ENCODE data around the gene SAA2.

Gene SAA2

DNA sequence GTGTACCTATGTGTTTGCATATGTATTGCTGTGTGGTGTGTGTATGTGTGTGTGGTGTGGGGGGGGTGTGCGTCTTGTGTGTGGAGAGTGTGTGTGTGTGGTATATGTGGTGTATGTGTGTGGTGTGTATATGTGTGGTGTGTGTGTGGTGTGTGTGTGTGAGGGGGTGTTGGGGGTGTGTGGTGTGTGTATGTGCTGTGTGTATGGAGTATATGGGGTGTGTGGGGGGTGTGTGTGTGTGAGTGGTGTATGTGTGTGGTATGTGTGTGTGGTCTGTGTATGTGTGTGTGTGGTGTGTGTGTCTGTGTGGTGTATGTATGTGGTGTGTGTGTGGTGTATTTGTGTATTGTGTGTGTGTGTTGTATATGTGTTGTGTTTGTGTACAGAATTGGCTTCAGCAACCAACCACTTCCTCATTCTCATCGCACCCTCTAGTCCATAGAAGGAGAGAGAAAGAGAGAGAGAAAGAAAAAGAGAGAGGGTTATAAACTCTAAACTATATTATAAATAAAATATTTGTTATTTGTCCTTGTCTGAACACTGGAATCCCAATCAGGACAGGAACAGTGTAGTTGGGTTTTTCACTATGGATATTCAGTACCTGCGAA lies 25.6 kb downstream of the SAA2 start:
- no peak for TF ChIP-seq KLF10 (tag by site-specific recombination; IDR thresholded peaks at IDR 0.05)
- TF ChIP-seq, protein P1, sequence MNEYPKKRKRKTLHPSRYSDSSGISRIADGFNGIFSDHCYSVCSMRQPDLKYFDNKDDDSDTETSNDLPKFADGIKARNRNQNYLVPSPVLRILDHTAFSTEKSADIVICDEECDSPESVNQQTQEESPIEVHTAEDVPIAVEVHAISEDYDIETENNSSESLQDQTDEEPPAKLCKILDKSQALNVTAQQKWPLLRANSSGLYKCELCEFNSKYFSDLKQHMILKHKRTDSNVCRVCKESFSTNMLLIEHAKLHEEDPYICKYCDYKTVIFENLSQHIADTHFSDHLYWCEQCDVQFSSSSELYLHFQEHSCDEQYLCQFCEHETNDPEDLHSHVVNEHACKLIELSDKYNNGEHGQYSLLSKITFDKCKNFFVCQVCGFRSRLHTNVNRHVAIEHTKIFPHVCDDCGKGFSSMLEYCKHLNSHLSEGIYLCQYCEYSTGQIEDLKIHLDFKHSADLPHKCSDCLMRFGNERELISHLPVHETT (tag by site-specific recombination; IDR thresholded peaks at IDR 0.05) = no peak
- TF ChIP-seq GLIS1 (tag by site-specific recombination; IDR thresholded peaks at IDR 0.05) = no peak
- no peak for TF ChIP-seq ZBTB7A (tag by site-specific recombination; IDR thresholded peaks at IDR 0.05; ENCODE audit: low read depth)
- TF ChIP-seq ZNF473 (tag by site-specific recombination; IDR thresholded peaks at IDR 0.05) = no peak
- TF ChIP-seq, protein P2, sequence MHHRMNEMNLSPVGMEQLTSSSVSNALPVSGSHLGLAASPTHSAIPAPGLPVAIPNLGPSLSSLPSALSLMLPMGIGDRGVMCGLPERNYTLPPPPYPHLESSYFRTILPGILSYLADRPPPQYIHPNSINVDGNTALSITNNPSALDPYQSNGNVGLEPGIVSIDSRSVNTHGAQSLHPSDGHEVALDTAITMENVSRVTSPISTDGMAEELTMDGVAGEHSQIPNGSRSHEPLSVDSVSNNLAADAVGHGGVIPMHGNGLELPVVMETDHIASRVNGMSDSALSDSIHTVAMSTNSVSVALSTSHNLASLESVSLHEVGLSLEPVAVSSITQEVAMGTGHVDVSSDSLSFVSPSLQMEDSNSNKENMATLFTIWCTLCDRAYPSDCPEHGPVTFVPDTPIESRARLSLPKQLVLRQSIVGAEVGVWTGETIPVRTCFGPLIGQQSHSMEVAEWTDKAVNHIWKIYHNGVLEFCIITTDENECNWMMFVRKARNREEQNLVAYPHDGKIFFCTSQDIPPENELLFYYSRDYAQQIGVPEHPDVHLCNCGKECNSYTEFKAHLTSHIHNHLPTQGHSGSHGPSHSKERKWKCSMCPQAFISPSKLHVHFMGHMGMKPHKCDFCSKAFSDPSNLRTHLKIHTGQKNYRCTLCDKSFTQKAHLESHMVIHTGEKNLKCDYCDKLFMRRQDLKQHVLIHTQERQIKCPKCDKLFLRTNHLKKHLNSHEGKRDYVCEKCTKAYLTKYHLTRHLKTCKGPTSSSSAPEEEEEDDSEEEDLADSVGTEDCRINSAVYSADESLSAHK (tag by site-specific recombination; IDR thresholded peaks at IDR 0.05) = no peak
- TF ChIP-seq ZNF843 (tag by site-specific recombination; IDR thresholded peaks at IDR 0.05) = no peak
- TF ChIP-seq RBAK (tag by site-specific recombination; IDR thresholded peaks at IDR 0.05) = no peak
- no peak for TF ChIP-seq ZNF514 (tag by site-specific recombination; IDR thresholded peaks at IDR 0.05)
- TF ChIP-seq, protein P3, sequence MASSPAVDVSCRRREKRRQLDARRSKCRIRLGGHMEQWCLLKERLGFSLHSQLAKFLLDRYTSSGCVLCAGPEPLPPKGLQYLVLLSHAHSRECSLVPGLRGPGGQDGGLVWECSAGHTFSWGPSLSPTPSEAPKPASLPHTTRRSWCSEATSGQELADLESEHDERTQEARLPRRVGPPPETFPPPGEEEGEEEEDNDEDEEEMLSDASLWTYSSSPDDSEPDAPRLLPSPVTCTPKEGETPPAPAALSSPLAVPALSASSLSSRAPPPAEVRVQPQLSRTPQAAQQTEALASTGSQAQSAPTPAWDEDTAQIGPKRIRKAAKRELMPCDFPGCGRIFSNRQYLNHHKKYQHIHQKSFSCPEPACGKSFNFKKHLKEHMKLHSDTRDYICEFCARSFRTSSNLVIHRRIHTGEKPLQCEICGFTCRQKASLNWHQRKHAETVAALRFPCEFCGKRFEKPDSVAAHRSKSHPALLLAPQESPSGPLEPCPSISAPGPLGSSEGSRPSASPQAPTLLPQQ (tag by site-specific recombination; IDR thresholded peaks at IDR 0.05) = no peak
- TF ChIP-seq ZNF624 (tag by site-specific recombination; IDR thresholded peaks at IDR 0.05) = no peak
- TF ChIP-seq, protein P4, sequence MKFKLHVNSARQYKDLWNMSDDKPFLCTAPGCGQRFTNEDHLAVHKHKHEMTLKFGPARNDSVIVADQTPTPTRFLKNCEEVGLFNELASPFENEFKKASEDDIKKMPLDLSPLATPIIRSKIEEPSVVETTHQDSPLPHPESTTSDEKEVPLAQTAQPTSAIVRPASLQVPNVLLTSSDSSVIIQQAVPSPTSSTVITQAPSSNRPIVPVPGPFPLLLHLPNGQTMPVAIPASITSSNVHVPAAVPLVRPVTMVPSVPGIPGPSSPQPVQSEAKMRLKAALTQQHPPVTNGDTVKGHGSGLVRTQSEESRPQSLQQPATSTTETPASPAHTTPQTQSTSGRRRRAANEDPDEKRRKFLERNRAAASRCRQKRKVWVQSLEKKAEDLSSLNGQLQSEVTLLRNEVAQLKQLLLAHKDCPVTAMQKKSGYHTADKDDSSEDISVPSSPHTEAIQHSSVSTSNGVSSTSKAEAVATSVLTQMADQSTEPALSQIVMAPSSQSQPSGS (tag by site-specific recombination; IDR thresholded peaks at IDR 0.05; ENCODE audit: low read depth) = no peak
- TF ChIP-seq ZNF112 (tag by site-specific recombination; IDR thresholded peaks at IDR 0.05) = no peak
- TF ChIP-seq GLI2 (tag by site-specific recombination; IDR thresholded peaks at IDR 0.05; ENCODE audit: borderline replicate concordance, low read depth) = no peak
- no peak for TF ChIP-seq ZNF555 (tag by site-specific recombination; conservative IDR thresholded peaks at IDR 0.05)
- H3K9me3 ChIP-seq (ENCODE audit: control insufficient read depth, insufficient read depth, low read depth, low read length) = no peaks in the 10 kb centered on the region
- CTCF ChIA-PET = interaction anchor here (0.7 to 4.7 kb wide), 2 partner anchors 21 to 717 kb away, joined by 3 to 27 read pairs; no protein-coding TSS in a partner anchor
- no peaks in the 10 kb centered on the region for H3K36me3 ChIP-seq (ENCODE audit: control insufficient read depth in 2 of 2, insufficient read depth in 1 of 2, low read length in 2 of 2)
- no peak overlapping the region for H3K27ac ChIP-seq (ENCODE audit: extremely low read depth, low read depth, low read length)
- no peak overlapping the region for H3K4me3 ChIP-seq (ENCODE audit: low read depth, low read length)
- no peaks in the 10 kb centered on the region for H3K4me1 ChIP-seq (ENCODE audit: control insufficient read depth, insufficient read depth, low read length)
- POLR2A ChIA-PET = no interaction called here

DNA sequence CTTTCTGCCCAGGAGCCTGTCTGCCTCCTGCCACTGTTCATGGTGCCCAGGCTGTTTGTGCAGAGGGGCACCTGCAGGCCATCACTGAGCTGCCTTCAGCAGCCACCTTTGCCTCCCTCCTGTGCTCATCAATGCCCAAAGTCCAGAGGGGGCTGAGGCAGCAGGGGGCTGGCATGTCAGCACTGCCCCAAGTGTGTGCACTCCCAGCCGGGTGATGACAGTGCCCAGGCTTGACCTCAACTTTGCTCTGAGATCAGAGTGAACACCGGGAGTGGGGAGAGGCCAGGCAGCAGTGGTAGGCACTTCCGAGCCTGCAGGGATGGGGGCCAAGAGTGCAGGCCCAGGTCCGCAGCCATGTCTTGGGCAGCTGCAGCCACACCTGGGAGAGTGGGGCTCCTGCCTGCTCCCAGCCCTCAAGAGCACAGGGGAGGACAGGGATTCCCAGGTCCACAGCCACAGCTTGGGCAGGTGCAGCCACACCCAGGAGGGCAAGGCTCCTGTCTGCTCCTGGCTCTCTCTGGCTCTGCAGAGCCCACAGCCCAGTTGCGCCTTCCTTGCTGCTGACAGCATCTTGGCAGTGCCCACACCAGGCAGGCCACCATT lies 27.1 kb downstream of the SAA2 start:
- Histone ChIP-seq H3K36me3 (ENCODE audit: control insufficient read depth in 2 of 2, insufficient read depth in 1 of 2, low read length in 2 of 2) (no peaks in the 10 kb centered on the region), H3K27ac (ENCODE audit: extremely low read depth, low read depth, low read length) (no peak overlapping the region), H3K4me1 (ENCODE audit: control insufficient read depth, insufficient read depth, low read length) (no peaks in the 10 kb centered on the region), H3K9me3 (ENCODE audit: control insufficient read depth, insufficient read depth, low read depth, low read length) (no peaks in the 10 kb centered on the region), H3K4me3 (ENCODE audit: low read depth, low read length) (no peak overlapping the region)
- POLR2A ChIA-PET = no interaction called here
- CTCF ChIA-PET = no interaction called here
- TF ChIP-seq, protein P5, sequence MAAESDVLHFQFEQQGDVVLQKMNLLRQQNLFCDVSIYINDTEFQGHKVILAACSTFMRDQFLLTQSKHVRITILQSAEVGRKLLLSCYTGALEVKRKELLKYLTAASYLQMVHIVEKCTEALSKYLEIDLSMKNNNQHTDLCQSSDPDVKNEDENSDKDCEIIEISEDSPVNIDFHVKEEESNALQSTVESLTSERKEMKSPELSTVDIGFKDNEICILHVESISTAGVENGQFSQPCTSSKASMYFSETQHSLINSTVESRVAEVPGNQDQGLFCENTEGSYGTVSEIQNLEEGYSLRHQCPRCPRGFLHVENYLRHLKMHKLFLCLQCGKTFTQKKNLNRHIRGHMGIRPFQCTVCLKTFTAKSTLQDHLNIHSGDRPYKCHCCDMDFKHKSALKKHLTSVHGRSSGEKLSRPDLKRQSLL (tag by site-specific recombination; IDR thresholded peaks at IDR 0.05) = no peak
- TF ChIP-seq ZNF169 (tag by site-specific recombination; IDR thresholded peaks at IDR 0.05) = no peak
- TF ChIP-seq, protein P6, sequence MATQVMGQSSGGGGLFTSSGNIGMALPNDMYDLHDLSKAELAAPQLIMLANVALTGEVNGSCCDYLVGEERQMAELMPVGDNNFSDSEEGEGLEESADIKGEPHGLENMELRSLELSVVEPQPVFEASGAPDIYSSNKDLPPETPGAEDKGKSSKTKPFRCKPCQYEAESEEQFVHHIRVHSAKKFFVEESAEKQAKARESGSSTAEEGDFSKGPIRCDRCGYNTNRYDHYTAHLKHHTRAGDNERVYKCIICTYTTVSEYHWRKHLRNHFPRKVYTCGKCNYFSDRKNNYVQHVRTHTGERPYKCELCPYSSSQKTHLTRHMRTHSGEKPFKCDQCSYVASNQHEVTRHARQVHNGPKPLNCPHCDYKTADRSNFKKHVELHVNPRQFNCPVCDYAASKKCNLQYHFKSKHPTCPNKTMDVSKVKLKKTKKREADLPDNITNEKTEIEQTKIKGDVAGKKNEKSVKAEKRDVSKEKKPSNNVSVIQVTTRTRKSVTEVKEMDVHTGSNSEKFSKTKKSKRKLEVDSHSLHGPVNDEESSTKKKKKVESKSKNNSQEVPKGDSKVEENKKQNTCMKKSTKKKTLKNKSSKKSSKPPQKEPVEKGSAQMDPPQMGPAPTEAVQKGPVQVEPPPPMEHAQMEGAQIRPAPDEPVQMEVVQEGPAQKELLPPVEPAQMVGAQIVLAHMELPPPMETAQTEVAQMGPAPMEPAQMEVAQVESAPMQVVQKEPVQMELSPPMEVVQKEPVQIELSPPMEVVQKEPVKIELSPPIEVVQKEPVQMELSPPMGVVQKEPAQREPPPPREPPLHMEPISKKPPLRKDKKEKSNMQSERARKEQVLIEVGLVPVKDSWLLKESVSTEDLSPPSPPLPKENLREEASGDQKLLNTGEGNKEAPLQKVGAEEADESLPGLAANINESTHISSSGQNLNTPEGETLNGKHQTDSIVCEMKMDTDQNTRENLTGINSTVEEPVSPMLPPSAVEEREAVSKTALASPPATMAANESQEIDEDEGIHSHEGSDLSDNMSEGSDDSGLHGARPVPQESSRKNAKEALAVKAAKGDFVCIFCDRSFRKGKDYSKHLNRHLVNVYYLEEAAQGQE (tag by site-specific recombination; IDR thresholded peaks at IDR 0.05) = no peak
- no peak for TF ChIP-seq ZEB2 (tag by site-specific recombination; IDR thresholded peaks at IDR 0.05)
- no peak for TF ChIP-seq MEIS1 (CRISPR knock-in tag; IDR thresholded peaks at IDR 0.05; ENCODE audit: borderline replicate concordance)
- no peak for TF ChIP-seq ZNF133 (tag by site-specific recombination; IDR thresholded peaks at IDR 0.05)
- no peak for TF ChIP-seq ZNF629 (tag by site-specific recombination; IDR thresholded peaks at IDR 0.05)
